A549 (cell line): ENCODE data around the gene RIMBP2. TPM values are rescaled to one million over a fixed set of nuclear protein-coding genes. Genes with fewer than 3 reads are reported as not detected.
"Not testable (repeated sequence)": the region's sequence is repeated elsewhere in the genome, so short reads cannot be mapped to it uniquely, and the experiment has no call there.

Source experiments
- ATAC-seq, 2 experiments: fragments of 200-7000 bp in 1 of 2; fragments of >200 bp in 1 of 2; cut with Nextera tagmentation in 1 of 2; cut with Tn5 transposase in 1 of 2; 3 replicates each; pipeline versions ENCODE4 v1.8.0 to v1.9.1; 2018 to 2020; ENCODE audit warnings: mild to moderate bottlenecking in 1 of 2, moderate library complexity in 1 of 2
- CTCF ChIA-PET: fragments of 300-600 bp; sonication (Branson Sonifier 250); formaldehyde crosslinking; extraction: SDS; loops from one replicate; lab custom pipeline; 2021; ENCODE audit warnings: antibody characterized with exemption, inconsistent platforms; lab: Yijun Ruan, JAX
- POLR2A ChIA-PET: fragments of 350-600 bp; formaldehyde crosslinking; extraction: SDS; loops from one replicate; lab custom pipeline; 2021; ENCODE audit warnings: antibody characterized with exemption, inconsistent platforms; lab: Yijun Ruan, JAX
- DNase-seq, 2 experiments: peaks; one replicate each; pipeline versions ENCODE4 v3.0.0 to v3.0.0-alpha.2; 2011 to 2016; ENCODE audit warnings: low read depth in 1 of 2, low spot score in 1 of 2
- FAIRE-seq: peaks from 2 replicates; lab custom pipeline; 2011; peaks lifted over from hg19 to GRCh38; lab: Jason Lieb, UNC
- H3K27ac ChIP-seq, 2 experiments: fragments of >200 bp; sonication (Bioruptor Twin); formaldehyde crosslinking; 3 replicates each; pipeline ENCODE4 v1.5.1; 2016 to 2017
- H3K4me1 ChIP-seq: fragments of >200 bp; sonication (Bioruptor Twin); formaldehyde crosslinking; 3 replicates; pipeline ENCODE4 v1.6.1; 2016
- H3K4me2 ChIP-seq: fragments of >200 bp; sonication (Bioruptor Twin); formaldehyde crosslinking; 3 replicates; pipeline ENCODE4 v1.6.1; 2016
- H3K4me3 ChIP-seq: fragments of >200 bp; sonication (Bioruptor Twin); formaldehyde crosslinking; 3 replicates; pipeline ENCODE4 v1.5.1; 2016
- H3K9me3 ChIP-seq: fragments of >200 bp; sonication (Bioruptor Twin); formaldehyde crosslinking; 3 replicates; pipeline ENCODE4 v1.6.1; 2016
- CBX8 ChIP-seq: fragments of 200-600 bp; sonication (generic); IDR thresholded peaks from 2 replicates; pipeline ENCODE4 v1.6.1; 2016
- CEBPB ChIP-seq, 2 experiments: fragments of >200 bp in 1 of 2; sonication (Bioruptor Twin) in 1 of 2; formaldehyde crosslinking in 1 of 2; IDR thresholded peaks; 2 replicates each; pipeline ENCODE4 v1.6.1; 2012 to 2016
- CHD2 ChIP-seq: fragments of 150-350 bp; IDR thresholded peaks from 2 replicates; pipeline ENCODE4 v1.6.1; 2014; ENCODE audit warnings: low read length; ENCODE audit not compliant: partially characterized antibody
- CHD4 ChIP-seq: fragments of 200-600 bp; sonication (generic); IDR thresholded peaks from 2 replicates; pipeline ENCODE4 v1.6.1; 2016; ENCODE audit warnings: antibody characterized with exemption, mild to moderate bottlenecking, borderline replicate concordance
- HDAC2 ChIP-seq: fragments of 200-600 bp; sonication (generic); IDR thresholded peaks from 2 replicates; pipeline ENCODE4 v1.6.1; 2016
- HOXB5 ChIP-seq: fragments of 250-450 bp; sonication (Bioruptor Pico); IDR thresholded peaks from 2 replicates; pipeline ENCODE4 v1.5.0; 2020; ENCODE audit warnings: mild to moderate bottlenecking, moderate library complexity
- JUN ChIP-seq, 2 experiments: fragments of >200 bp; sonication (Bioruptor Twin); formaldehyde crosslinking; IDR thresholded peaks; 2 replicates in 1 of 2; 3 replicates in 1 of 2; pipeline ENCODE4 v1.6.1; 2016 to 2017
- JUNB ChIP-seq: fragments of >200 bp; sonication (Bioruptor Twin); formaldehyde crosslinking; IDR thresholded peaks from 2 replicates; pipeline ENCODE4 v1.6.1; 2016
- KDM1A ChIP-seq: fragments of 200-600 bp; sonication (generic); IDR thresholded peaks from 2 replicates; pipeline ENCODE4 v1.6.1; 2016; ENCODE audit warnings: low read depth, mild to moderate bottlenecking
- MAFK ChIP-seq: fragments of 450-650 bp; IDR thresholded peaks from 2 replicates; pipeline ENCODE4 v1.6.1; 2014; ENCODE audit not compliant: partially characterized antibody
- MYC ChIP-seq: IDR thresholded peaks from 2 replicates; pipeline ENCODE4 v1.6.1; 2012; ENCODE audit warnings: mild to moderate bottlenecking, inconsistent platforms, low read length, improper control_type of control experiment, borderline replicate concordance
- NFE2L2 ChIP-seq: fragments of 150-350 bp; conservative IDR thresholded peaks from 2 replicates; pipeline ENCODE4 v1.6.1; 2014; ENCODE audit warnings: low read length
- NR3C1 ChIP-seq: fragments of >200 bp; sonication (Bioruptor Twin); formaldehyde crosslinking; IDR thresholded peaks from 3 replicates; pipeline ENCODE4 v1.6.1; 2017
- RARB ChIP-seq: fragments of 250-450 bp; sonication (Bioruptor Pico); IDR thresholded peaks from 2 replicates; pipeline ENCODE4 v1.8.0; 2021; ENCODE audit warnings: mild to moderate bottlenecking, moderate library complexity
- RNF2 ChIP-seq: fragments of 200-600 bp; sonication (generic); IDR thresholded peaks from 2 replicates; pipeline ENCODE4 v1.6.1; 2016; ENCODE audit warnings: low read depth, mild to moderate bottlenecking, antibody characterized with exemption, moderate library complexity, borderline replicate concordance
- TP53 ChIP-seq: fragments of 250-450 bp; sonication (Bioruptor Pico); IDR thresholded peaks from 2 replicates; pipeline ENCODE4 v1.5.0; 2021; ENCODE audit warnings: mild to moderate bottlenecking, moderate library complexity
- ZC3H11A ChIP-seq: fragments of 450-650 bp; IDR thresholded peaks from 2 replicates; pipeline ENCODE4 v1.6.1; 2014; ENCODE audit warnings: antibody characterized with exemption, mild to moderate bottlenecking
- ZSCAN20 ChIP-seq: fragments of 250-450 bp; sonication (Bioruptor Pico); IDR thresholded peaks from 2 replicates; pipeline ENCODE4 v1.8.0; 2022; ENCODE audit warnings: mild to moderate bottlenecking, moderate library complexity
- WGBS: methylation state at CpG from one replicate; pipeline ENCODE4 v1.1.6; 2017; ENCODE audit errors: missing lambda C conversion rate; 5-methylcytosine and 5-hydroxymethylcytosine counted together
- polyA plus RNA-seq, 4 experiments: library from polyadenylated mRNA; depleted of rRNA in 3 of 4; stranded (reverse); fragments of >200 nt; fragmentation: RNase III in 1 of 4; extraction: RNeasy Plus Mini Kit Qiagen cat#74134 plus additional on column Dnase treatment in 1 of 4; gene quantifications; 2 replicates in 3 of 4; 3 replicates in 1 of 4; pipeline ENCODE4 v1.2.3, GENCODE V29; 2011 to 2017
- TF ChIP-seq, protein P1 (sequence below): fragments of >200 bp; sonication (Bioruptor Twin); formaldehyde crosslinking; IDR thresholded peaks from 3 replicates; pipeline ENCODE4 v1.6.1; 2016
- TF ChIP-seq, protein P2 (sequence below): fragments of 200-600 bp; sonication (generic); IDR thresholded peaks from 2 replicates; pipeline ENCODE4 v1.6.1; 2016; ENCODE audit warnings: antibody characterized with exemption, mild to moderate bottlenecking, moderate library complexity
- TF ChIP-seq, protein P3 (sequence below): fragments of 250-450 bp; sonication (Bioruptor Pico); IDR thresholded peaks from 2 replicates; pipeline ENCODE4 v1.5.0; 2020; ENCODE audit warnings: low read depth, mild to moderate bottlenecking, moderate library complexity
- TF ChIP-seq, protein P4 (sequence below): fragments of 150-350 bp; IDR thresholded peaks from 2 replicates; pipeline ENCODE4 v1.6.1; 2014; ENCODE audit warnings: low read depth, mild to moderate bottlenecking, low read length

The RIMBP2 gene
- polyA plus RNA-seq, 2 of the 4 experiments (the other 2 are of a cell fraction): not detected

DNA sequence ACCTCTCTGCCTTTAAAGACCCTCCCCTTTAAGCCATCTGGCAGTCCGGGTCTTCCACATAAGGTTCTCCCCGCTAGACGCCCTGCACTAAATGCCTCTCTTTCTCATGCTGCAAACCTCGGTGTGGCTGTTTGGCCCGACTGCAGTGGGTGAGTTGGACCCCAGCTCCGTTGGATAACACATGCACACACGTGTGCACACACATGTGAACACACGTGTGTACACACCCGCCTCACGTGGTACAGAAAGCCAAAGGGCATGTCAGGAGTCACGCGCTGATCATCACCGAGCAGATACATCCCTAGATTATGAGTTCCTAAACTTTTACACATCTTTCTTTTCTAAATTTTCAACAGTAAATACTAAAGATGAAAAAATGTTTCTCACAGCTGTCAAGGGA lies 68.3 kb downstream of the RIMBP2 start:
- Histone ChIP-seq H3K27ac (no peak overlapping the region), H3K9me3 (0 out of 3 replicates have a peak, but pooled peaks cover 3% of the 10 kb centered on the region), H3K4me3 (no peak overlapping the region), H3K4me1 (no peaks in the 10 kb centered on the region), H3K4me2 (no peak overlapping the region)
- ChIA-PET POLR2A (no interaction called here), CTCF (no interaction called here)
- DNase-seq (no peak), FAIRE-seq (no peak), ATAC-seq (no peak)
- TF ChIP-seq NR3C1 (no peak), RNF2 (no peak), JUNB (no peak), MAFK (no peak), CHD2 (no peak), MYC (no peak), CHD4 (no peak), TP53 (CRISPR knock-in tag) (no peak), CEBPB (IDR thresholded peaks at IDR 0.05) (no peak), NFE2L2 (no peak)
- TF ChIP-seq, protein P1, sequence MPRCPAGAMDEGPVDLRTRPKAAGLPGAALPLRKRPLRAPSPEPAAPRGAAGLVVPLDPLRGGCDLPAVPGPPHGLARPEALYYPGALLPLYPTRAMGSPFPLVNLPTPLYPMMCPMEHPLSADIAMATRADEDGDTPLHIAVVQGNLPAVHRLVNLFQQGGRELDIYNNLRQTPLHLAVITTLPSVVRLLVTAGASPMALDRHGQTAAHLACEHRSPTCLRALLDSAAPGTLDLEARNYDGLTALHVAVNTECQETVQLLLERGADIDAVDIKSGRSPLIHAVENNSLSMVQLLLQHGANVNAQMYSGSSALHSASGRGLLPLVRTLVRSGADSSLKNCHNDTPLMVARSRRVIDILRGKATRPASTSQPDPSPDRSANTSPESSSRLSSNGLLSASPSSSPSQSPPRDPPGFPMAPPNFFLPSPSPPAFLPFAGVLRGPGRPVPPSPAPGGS: no peak
- WGBS: 36% methylated on average over 13 of the region's 13 CpGs

DNA sequence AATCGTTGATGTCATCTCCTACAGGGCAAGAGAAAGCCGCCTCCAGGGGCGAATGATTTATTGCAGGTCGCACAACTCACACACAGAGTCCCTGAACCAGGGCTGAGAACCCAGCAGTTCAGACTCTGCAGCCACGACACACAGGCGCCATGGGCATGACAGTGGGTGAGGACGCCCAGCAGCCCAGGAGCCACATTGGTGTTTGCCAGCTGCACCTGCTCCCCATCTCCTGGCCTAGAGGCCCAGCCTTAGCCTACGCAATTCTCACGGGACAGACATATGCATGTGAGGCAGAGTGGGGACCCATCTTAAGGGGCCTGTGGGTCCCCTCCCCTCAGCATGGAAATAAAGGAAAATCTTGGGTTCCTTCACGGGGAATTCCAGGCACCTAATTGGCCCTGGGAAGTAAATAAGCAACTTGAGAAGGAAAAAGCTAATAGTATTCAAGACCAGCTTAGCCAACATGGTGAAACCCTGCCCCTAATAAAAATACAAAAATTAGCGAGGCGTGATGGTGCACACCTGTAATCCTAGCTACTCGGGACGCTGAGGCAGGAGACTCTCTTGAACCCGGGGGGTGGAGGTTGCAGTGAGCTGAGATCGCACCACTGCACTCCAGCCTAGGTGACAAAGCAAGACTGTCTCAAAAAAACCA lies 69.3 kb downstream of the RIMBP2 start:
- no peaks in the 10 kb centered on the region for H3K4me1 ChIP-seq
- H3K4me2 ChIP-seq: no peak overlapping the region
- ChIA-PET POLR2A (no interaction called here), CTCF (interaction anchor here (0.7 to 1.2 kb wide), 2 partner anchors 21 to 39 kb away, joined by 3 read pairs; no protein-coding TSS in a partner anchor)
- WGBS: 19% methylated on average over 16 of the region's 16 CpGs
- 0 out of 3 replicates have a peak, but pooled peaks cover under 1% of the 10 kb centered on the region for H3K9me3 ChIP-seq
- FAIRE-seq (no peak), ATAC-seq (no peak; a peak in 1 of 6 replicates), DNase-seq (no peak)
- no peak overlapping the region for H3K27ac ChIP-seq
- H3K4me3 ChIP-seq: no peak overlapping the region
- TF ChIP-seq, protein P1: no peak
- no peak for TF ChIP-seq KDM1A
- TF ChIP-seq RARB (CRISPR knock-in tag): no peak
- TF ChIP-seq, protein P2, sequence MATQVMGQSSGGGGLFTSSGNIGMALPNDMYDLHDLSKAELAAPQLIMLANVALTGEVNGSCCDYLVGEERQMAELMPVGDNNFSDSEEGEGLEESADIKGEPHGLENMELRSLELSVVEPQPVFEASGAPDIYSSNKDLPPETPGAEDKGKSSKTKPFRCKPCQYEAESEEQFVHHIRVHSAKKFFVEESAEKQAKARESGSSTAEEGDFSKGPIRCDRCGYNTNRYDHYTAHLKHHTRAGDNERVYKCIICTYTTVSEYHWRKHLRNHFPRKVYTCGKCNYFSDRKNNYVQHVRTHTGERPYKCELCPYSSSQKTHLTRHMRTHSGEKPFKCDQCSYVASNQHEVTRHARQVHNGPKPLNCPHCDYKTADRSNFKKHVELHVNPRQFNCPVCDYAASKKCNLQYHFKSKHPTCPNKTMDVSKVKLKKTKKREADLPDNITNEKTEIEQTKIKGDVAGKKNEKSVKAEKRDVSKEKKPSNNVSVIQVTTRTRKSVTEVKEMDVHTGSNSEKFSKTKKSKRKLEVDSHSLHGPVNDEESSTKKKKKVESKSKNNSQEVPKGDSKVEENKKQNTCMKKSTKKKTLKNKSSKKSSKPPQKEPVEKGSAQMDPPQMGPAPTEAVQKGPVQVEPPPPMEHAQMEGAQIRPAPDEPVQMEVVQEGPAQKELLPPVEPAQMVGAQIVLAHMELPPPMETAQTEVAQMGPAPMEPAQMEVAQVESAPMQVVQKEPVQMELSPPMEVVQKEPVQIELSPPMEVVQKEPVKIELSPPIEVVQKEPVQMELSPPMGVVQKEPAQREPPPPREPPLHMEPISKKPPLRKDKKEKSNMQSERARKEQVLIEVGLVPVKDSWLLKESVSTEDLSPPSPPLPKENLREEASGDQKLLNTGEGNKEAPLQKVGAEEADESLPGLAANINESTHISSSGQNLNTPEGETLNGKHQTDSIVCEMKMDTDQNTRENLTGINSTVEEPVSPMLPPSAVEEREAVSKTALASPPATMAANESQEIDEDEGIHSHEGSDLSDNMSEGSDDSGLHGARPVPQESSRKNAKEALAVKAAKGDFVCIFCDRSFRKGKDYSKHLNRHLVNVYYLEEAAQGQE: no peak
- no peak for TF ChIP-seq NFE2L2
- no peak for TF ChIP-seq CBX8
- TF ChIP-seq HDAC2: no peak
- TF ChIP-seq, protein P3, sequence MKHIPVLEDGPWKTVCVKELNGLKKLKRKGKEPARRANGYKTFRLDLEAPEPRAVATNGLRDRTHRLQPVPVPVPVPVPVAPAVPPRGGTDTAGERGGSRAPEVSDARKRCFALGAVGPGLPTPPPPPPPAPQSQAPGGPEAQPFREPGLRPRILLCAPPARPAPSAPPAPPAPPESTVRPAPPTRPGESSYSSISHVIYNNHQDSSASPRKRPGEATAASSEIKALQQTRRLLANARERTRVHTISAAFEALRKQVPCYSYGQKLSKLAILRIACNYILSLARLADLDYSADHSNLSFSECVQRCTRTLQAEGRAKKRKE (CRISPR knock-in tag): no peak
- TF ChIP-seq JUN (IDR thresholded peaks at IDR 0.05): no peak
- TF ChIP-seq TP53 (CRISPR knock-in tag): no peak
- no peak for TF ChIP-seq RNF2
- TF ChIP-seq ZC3H11A: no peak
- TF ChIP-seq ZSCAN20 (CRISPR knock-in tag): no peak
- TF ChIP-seq, protein P4, sequence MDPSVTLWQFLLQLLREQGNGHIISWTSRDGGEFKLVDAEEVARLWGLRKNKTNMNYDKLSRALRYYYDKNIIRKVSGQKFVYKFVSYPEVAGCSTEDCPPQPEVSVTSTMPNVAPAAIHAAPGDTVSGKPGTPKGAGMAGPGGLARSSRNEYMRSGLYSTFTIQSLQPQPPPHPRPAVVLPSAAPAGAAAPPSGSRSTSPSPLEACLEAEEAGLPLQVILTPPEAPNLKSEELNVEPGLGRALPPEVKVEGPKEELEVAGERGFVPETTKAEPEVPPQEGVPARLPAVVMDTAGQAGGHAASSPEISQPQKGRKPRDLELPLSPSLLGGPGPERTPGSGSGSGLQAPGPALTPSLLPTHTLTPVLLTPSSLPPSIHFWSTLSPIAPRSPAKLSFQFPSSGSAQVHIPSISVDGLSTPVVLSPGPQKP: no peak
- no peak for TF ChIP-seq HOXB5 (CRISPR knock-in tag)

DNA sequence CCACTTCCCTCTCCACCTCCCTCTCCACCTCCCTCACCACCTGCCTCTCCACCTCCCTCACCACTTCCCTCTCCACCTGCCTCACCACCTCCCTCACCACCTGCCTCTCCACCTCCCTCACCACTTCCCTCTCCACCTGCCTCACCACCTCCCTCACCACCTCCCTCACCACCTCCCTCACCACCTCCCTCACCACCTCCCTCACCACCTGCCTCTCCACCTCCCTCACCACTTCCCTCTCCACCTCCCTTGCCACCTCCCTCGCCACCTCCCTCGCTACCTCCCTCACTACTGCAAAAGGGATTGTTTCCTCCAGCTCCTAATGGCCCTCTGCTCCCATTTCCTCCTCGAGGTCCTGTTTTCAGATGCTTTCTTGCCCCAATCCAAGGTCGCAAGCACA lies 69.9 kb downstream of the RIMBP2 start:
- FAIRE-seq: not testable (repeated sequence)

More for the DNA sequence above, 69.9 kb downstream of the RIMBP2 start:
- H3K4me3 ChIP-seq, ATAC-seq, H3K4me1 ChIP-seq, POLR2A ChIA-PET, DNase-seq, H3K27ac ChIP-seq, H3K4me2 ChIP-seq, H3K9me3 ChIP-seq: not testable (repeated sequence)
- 8% methylated on average over 4 of the region's 4 CpGs for WGBS
- CTCF ChIA-PET: interaction anchor here (1.2 kb wide), 1 partner anchor 39 kb away, joined by 3 read pairs; no protein-coding TSS in a partner anchor
